Ascending aorta (tissue), 2 donors: Measurements from ENCODE around the gene MAPRE3. TPM values are rescaled to one million over a fixed set of nuclear protein-coding genes. Genes with fewer than 3 reads are reported as not detected.

Experiments used
- DNase-seq, 2 donors: peaks; one replicate each; pipeline ENCODE4 v3.0.0-alpha.2; 2019; ENCODE audit warnings: low spot score in 2 of 2
- H3K27ac ChIP-seq, 2 donors: fragments of 200-600 bp; sonication (generic); one replicate each; pipeline ENCODE4 v1.5.1; 2016 to 2017; ENCODE audit warnings: mild to moderate bottlenecking in 1 of 2
- H3K27me3 ChIP-seq: fragments of 200-600 bp; sonication (generic); one replicate; pipeline ENCODE4 v1.5.1; 2017
- H3K36me3 ChIP-seq, 2 donors: fragments of 200-600 bp; sonication (generic); one replicate each; pipeline ENCODE4 v1.5.1; 2016
- H3K4me1 ChIP-seq, 2 donors: fragments of 200-600 bp; sonication (generic); one replicate each; pipeline ENCODE4 v1.5.1; 2016 to 2017; ENCODE audit warnings: mild to moderate bottlenecking in 1 of 2
- H3K4me3 ChIP-seq, 2 donors: fragments of 200-600 bp; sonication (generic); one replicate each; pipeline ENCODE4 v1.5.1; 2016 to 2017; ENCODE audit warnings: mild to moderate bottlenecking in 1 of 2
- H3K9me3 ChIP-seq, 2 donors: fragments of 200-600 bp; sonication (generic); one replicate each; pipeline ENCODE4 v1.5.1; 2016
- CTCF ChIP-seq, 3 experiments: fragments of 200-600 bp in 2 of 3; fragments of 450-650 bp in 1 of 3; sonication (generic) in 2 of 3; IDR thresholded peaks; one replicate each; pipeline ENCODE4 v1.5.1; 2016 to 2019; ENCODE audit warnings: antibody characterized with exemption in 3 of 3, mild to moderate bottlenecking in 1 of 3, moderate library complexity in 1 of 3
- intact Hi-C: fragments of 100-400 bp; cut with DNase I; formaldehyde crosslinking; loops from one replicate; pipeline ENCODE4 v1.15.1; 2023
- total RNA-seq: library from RNA; depleted of rRNA; stranded (reverse); fragments of >200 nt; gene quantifications from one replicate; pipeline ENCODE4 v1.1.0, GENCODE V29; 2016

The MAPRE3 gene
- total RNA-seq, 1 donor from 2014 or later, result 18.9 TPM

GRCh38 chr2:27003857-27004256, 33.4 kb downstream of the MAPRE3 start:
- TF ChIP-seq CTCF (IDR thresholded peaks at IDR 0.05), result no peak
- H3K27ac ChIP-seq, result no peak overlapping the region
- H3K9me3 ChIP-seq, result no peaks in the 10 kb centered on the region
- intact Hi-C loops, result no loop called here
- no peak for DNase-seq
- no peak overlapping the region for H3K4me3 ChIP-seq
- no peaks in the 10 kb centered on the region for H3K4me1 ChIP-seq
- H3K36me3 ChIP-seq, result no peaks in the 10 kb centered on the region
- no peaks in the 10 kb centered on the region for H3K27me3 ChIP-seq

- intact Hi-C loops, result no loop called here
- Histone ChIP-seq H3K4me3 (no peak overlapping the region), H3K9me3 (no peaks in the 10 kb centered on the region), H3K27me3 (no peaks in the 10 kb centered on the region), H3K27ac (no peak overlapping the region), H3K4me1 (no peaks in the 10 kb centered on the region), H3K36me3 (no peaks in the 10 kb centered on the region)
- DNase-seq, result no peak
- no peak for TF ChIP-seq CTCF (IDR thresholded peaks at IDR 0.05)
Observed at GRCh38 chr2:27006602-27007415, 36.4 kb downstream of the MAPRE3 start.

- no peak overlapping the region for H3K4me3 ChIP-seq
- DNase-seq, result no peak
- TF ChIP-seq CTCF (IDR thresholded peaks at IDR 0.05), result no peak
- intact Hi-C loops, result no loop called here
- no peak overlapping the region for H3K27ac ChIP-seq
- H3K9me3 ChIP-seq, result no peaks in the 10 kb centered on the region
- no peaks in the 10 kb centered on the region for H3K27me3 ChIP-seq
- H3K4me1 ChIP-seq, result no peaks in the 10 kb centered on the region
- no peaks in the 10 kb centered on the region for H3K36me3 ChIP-seq
Observed at GRCh38 chr2:27007416-27008374, 37.3 kb downstream of the MAPRE3 start.

- no peak for DNase-seq
- no peak overlapping the region for H3K27ac ChIP-seq
- no peaks in the 10 kb centered on the region for H3K4me1 ChIP-seq
- H3K27me3 ChIP-seq, result no peaks in the 10 kb centered on the region
- intact Hi-C loops, result no loop called here
- no peak for TF ChIP-seq CTCF (IDR thresholded peaks at IDR 0.05)
- no peaks in the 10 kb centered on the region for H3K36me3 ChIP-seq
- no peak overlapping the region for H3K4me3 ChIP-seq
- no peaks in the 10 kb centered on the region for H3K9me3 ChIP-seq
Observed at GRCh38 chr2:27008678-27009077, 38.2 kb downstream of the MAPRE3 start.

- intact Hi-C loops, result no loop called here
- H3K9me3 ChIP-seq, result no peaks in the 10 kb centered on the region
- no peaks in the 10 kb centered on the region for H3K4me1 ChIP-seq
- H3K27ac ChIP-seq, result no peak overlapping the region
- H3K4me3 ChIP-seq, result no peak overlapping the region
- no peaks in the 10 kb centered on the region for H3K36me3 ChIP-seq
- no peaks in the 10 kb centered on the region for H3K27me3 ChIP-seq
- no peak for DNase-seq
- no peak for TF ChIP-seq CTCF (IDR thresholded peaks at IDR 0.05)
Observed at GRCh38 chr2:27009083-27009482, 38.6 kb downstream of the MAPRE3 start.
